ENCODE data around the gene ZDHHC3.

GRCh38 chr3:44892689-44893088 lies 83.3 kb downstream of the ZDHHC3 start:
- TF ChIP-seq, protein P1, sequence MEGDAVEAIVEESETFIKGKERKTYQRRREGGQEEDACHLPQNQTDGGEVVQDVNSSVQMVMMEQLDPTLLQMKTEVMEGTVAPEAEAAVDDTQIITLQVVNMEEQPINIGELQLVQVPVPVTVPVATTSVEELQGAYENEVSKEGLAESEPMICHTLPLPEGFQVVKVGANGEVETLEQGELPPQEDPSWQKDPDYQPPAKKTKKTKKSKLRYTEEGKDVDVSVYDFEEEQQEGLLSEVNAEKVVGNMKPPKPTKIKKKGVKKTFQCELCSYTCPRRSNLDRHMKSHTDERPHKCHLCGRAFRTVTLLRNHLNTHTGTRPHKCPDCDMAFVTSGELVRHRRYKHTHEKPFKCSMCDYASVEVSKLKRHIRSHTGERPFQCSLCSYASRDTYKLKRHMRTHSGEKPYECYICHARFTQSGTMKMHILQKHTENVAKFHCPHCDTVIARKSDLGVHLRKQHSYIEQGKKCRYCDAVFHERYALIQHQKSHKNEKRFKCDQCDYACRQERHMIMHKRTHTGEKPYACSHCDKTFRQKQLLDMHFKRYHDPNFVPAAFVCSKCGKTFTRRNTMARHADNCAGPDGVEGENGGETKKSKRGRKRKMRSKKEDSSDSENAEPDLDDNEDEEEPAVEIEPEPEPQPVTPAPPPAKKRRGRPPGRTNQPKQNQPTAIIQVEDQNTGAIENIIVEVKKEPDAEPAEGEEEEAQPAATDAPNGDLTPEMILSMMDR (IDR thresholded peaks at IDR 0.05; ENCODE audit: insufficient read depth, low read length) = no peak
- TF ChIP-seq REST (IDR thresholded peaks at IDR 0.05; ENCODE audit: insufficient replicate concordance, low read depth) (no peak), POLR2AphosphoS5 (IDR thresholded peaks at IDR 0.05; ENCODE audit: low read depth) (no peak), GABPA (IDR thresholded peaks at IDR 0.05; ENCODE audit: low read depth) (no peak), SPI1 (IDR thresholded peaks at IDR 0.05; ENCODE audit: borderline replicate concordance, low read depth) (no peak)
